Fibroblast of upper back skin (primary cell): ENCODE data around the gene NUDC.
"Not testable (repeated sequence)": the region's sequence is repeated elsewhere in the genome, so short reads cannot be mapped to it uniquely, and the experiment has no call there.

Source experiments
- DNase-seq: peaks from one replicate; pipeline ENCODE4 v3.0.0-alpha.2; 2013

Gene NUDC

GRCh38 chr1:26951821-26952497, 30.4 kb downstream of the NUDC start:
- no peak for DNase-seq

GRCh38 chr1:26953374-26953773, 31.8 kb downstream of the NUDC start:
- DNase-seq = no peak

GRCh38 chr1:26956321-26956720, 34.8 kb downstream of the NUDC start:
- no peak for DNase-seq

- no peak for DNase-seq
Measured at GRCh38 chr1:26957306-26957705, 35.8 kb downstream of the NUDC start.

GRCh38 chr1:26959270-26959669, 37.7 kb downstream of the NUDC start:
- no peak for DNase-seq

- no peak for DNase-seq
Measured at GRCh38 chr1:26959722-26960624, 38.4 kb downstream of the NUDC start, which contains the start of gene KDF1. TSS of gene KDF1 (minus strand) at chr1:26960468. CDS start at chr1:26952380, 8,088 bp downstream.

GRCh38 chr1:26960625-26960966, 39.1 kb downstream of the NUDC start:
- no peak for DNase-seq

GRCh38 chr1:26961826-26962225, 40.3 kb downstream of the NUDC start:
- DNase-seq = peak; percentile 91

- no peak for DNase-seq
Measured at GRCh38 chr1:26965213-26965612, 43.7 kb downstream of the NUDC start.

GRCh38 chr1:26965628-26966027, 44.1 kb downstream of the NUDC start:
- DNase-seq = no peak

GRCh38 chr1:26970810-26971209, 49.3 kb downstream of the NUDC start:
- DNase-seq = no peak

GRCh38 chr1:26971590-26971989, 50.0 kb downstream of the NUDC start:
- no peak for DNase-seq

- peak; percentile 47 for DNase-seq
Measured at GRCh38 chr1:26972390-26972789, 50.8 kb downstream of the NUDC start.

- DNase-seq = no peak
Measured at GRCh38 chr1:26972821-26973220, 51.3 kb downstream of the NUDC start.

GRCh38 chr1:26976621-26977510, 55.3 kb downstream of the NUDC start:
- no peak for DNase-seq

- DNase-seq = no peak
Measured at GRCh38 chr1:26978901-26979300, 57.4 kb downstream of the NUDC start.

GRCh38 chr1:26981146-26981846, 59.8 kb downstream of the NUDC start:
- no peak for DNase-seq

GRCh38 chr1:26983863-26984262, 62.3 kb downstream of the NUDC start:
- DNase-seq = peak; percentile 37

- DNase-seq = no peak
Measured at GRCh38 chr1:26984291-26984690, 62.7 kb downstream of the NUDC start.

- DNase-seq = no peak
Measured at GRCh38 chr1:26986658-26987057, 65.1 kb downstream of the NUDC start.

- not testable (repeated sequence) for DNase-seq
Measured at GRCh38 chr1:26989403-26990109, 68.0 kb downstream of the NUDC start.
